Measurements from ENCODE around the gene NOC3L. TPM values are rescaled to one million over a fixed set of nuclear protein-coding genes. Genes with fewer than 3 reads are reported as not detected.
"Not testable (repeated sequence)": the region's sequence is repeated elsewhere in the genome, so short reads cannot be mapped to it uniquely, and the experiment has no call there.

Gene NOC3L
- total RNA-seq, 1 donor from 2014 or later, result 27.9 TPM

DNA sequence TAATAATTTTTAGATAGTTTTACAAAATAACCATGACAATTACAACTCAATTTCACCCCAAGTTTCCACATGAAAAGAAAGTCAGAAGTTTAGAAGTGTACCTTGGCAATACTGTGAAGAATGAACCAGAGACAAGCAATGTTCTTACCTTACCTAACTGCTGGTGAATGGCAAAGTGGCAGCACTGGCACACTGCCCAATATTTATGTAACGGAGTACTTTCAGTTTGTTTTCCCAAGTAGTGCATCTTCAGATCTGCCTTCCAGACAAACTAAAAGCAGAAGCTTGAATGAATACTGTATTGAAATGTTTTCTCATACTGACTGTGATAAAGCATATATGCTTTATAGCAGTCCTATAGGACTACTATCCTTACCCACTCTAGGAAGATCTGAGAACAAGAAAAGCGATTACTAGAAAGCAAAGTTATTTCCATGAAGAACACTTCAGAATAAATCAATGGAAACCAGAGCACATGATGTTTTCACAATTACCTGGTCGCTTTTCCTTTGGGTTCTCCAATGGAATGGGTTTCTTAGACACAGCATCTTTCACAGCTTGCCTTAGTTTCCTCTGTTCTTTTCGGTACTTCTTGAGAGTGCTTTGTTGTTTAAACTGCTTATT is 1.5 kb downstream of the NOC3L start:
- DNase-seq (ENCODE audit: low spot score), result no peak

GRCh38 chr10:94358480-94358879 is 4.3 kb downstream of the NOC3L start:
- no peak for DNase-seq (ENCODE audit: low spot score)

DNA sequence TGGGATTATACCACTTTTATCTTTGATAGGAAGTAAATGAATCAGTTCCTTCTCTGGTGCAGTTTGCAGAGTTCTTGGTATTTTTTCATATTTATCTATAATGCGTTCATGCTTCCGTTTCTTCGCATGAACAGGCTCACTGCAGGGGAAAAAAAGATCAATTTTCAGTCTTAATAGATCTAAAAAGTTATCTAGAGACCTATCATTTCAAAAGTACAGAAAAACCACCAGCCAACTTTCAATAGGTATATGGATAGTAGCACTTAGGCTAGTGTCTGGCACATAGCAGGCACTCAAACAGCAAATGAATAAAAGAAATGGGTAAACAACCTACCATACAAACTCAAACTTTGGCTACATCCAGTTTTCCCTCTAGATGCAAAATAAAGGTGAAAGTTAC is 5.5 kb downstream of the NOC3L start:
- DNase-seq (ENCODE audit: low spot score), result no peak

DNA sequence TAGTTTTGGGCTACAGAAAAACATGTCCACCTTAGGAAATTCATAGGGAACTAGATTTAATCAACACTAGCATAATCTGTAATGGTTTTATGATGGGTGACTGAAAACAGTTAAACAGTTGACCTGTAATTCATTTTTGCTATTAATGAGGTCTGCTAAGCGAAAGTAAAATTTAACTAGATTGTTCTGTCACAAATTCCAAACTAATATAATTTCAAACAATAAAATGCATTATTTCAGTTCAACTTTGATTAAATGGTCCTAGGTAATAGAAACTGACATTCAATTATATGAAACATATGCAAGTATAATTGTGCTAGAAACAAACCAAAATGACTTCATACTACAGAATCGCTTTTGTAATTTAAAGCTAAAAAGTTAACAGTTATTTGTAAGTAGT is 6.9 kb downstream of the NOC3L start:
- DNase-seq (ENCODE audit: low spot score), result no peak

- DNase-seq (ENCODE audit: low spot score), result no peak
Observed at GRCh38 chr10:94353336-94353735, 9.4 kb downstream of the NOC3L start.

DNA sequence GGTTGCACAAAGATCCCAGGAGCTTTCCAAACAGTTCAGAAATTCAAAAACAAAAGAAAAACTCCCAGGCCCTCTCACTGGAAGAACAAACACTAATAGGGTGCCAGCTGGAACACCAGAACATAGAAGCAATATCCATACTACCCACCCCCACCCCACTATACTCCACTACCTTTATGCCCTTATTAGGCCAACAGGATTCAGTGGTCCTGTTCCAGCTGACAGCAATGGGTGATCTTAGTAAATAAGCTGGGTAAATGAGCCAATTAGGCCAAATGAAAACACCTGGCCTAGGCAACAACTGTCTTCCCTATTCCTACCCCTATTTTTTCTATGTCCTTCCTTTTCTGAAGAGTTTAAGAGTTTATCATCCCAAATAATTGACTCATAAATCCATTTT is 11.7 kb downstream of the NOC3L start:
- no peak for DNase-seq (ENCODE audit: low spot score)

- DNase-seq (ENCODE audit: low spot score), result not testable (repeated sequence)
Observed at GRCh38 chr10:94350500-94350899, 12.2 kb downstream of the NOC3L start.

- DNase-seq (ENCODE audit: low spot score), result no peak
Observed at GRCh38 chr10:94349327-94349726, 13.4 kb downstream of the NOC3L start.

GRCh38 chr10:94344522-94345122 is 18.1 kb downstream of the NOC3L start:
- DNase-seq (ENCODE audit: low spot score), result no peak

DNA sequence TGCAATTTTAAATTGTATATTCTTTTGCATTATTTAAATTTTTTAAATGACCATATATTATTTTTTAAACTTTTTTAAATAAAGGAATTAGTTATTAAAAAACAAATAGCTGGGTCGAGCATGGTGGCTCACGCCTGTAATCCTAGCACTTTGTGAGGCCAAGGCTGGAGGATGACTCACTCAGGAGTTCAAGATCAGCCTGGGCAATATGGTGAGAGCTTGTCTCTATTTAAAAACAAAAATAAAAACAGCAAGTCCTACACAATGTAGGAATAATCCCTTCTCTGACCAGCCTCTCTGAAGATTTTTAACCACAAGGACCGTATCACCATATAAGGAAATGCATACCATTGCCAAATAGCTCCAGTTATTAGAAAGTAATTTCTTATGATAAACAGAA is 19.6 kb downstream of the NOC3L start:
- no peak for DNase-seq (ENCODE audit: low spot score)

- no peak for DNase-seq (ENCODE audit: low spot score)
Observed at GRCh38 chr10:94334857-94335256, 27.9 kb downstream of the NOC3L start.

DNA sequence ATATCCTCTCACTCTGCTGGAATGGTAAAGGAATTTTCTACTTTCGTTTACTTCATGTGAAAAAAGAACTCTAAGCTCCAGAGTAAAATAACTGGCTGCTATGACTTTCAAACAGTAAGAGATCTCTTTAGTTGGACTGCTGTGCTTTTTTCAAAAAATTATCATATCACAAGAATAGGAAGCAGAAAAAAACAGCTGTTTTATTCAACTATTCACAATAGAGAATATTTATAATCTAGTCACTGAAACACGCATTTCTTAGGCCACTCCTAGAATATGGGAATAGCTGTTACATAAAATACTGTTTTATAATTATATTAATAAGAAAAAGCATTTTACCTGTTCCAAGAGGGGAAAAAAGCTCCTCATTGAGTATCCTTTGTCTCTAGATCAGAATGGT is 29.7 kb downstream of the NOC3L start:
- no peak for DNase-seq (ENCODE audit: low spot score)

DNA sequence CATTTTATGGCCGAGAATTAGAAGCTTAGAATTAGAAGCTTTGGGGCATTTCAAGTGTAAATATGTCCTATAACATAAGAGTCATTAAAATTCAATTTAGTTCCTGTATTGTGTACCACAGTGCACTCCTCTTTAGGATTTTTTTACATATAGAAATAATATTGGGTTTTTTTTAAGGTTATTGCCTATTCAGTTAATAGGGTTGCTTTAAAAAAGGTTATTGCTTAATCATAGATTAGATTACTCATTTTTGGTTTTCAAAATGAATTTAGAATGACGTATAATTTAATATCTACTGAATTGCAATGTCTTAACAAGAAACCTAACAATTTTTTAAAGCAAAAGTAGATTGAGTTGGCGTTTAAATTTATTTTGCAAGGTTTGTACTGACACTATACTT is 34.1 kb downstream of the NOC3L start:
- DNase-seq (ENCODE audit: low spot score), result no peak

GRCh38 chr10:94327649-94328048 is 35.1 kb downstream of the NOC3L start:
- no peak for DNase-seq (ENCODE audit: low spot score)

DNA sequence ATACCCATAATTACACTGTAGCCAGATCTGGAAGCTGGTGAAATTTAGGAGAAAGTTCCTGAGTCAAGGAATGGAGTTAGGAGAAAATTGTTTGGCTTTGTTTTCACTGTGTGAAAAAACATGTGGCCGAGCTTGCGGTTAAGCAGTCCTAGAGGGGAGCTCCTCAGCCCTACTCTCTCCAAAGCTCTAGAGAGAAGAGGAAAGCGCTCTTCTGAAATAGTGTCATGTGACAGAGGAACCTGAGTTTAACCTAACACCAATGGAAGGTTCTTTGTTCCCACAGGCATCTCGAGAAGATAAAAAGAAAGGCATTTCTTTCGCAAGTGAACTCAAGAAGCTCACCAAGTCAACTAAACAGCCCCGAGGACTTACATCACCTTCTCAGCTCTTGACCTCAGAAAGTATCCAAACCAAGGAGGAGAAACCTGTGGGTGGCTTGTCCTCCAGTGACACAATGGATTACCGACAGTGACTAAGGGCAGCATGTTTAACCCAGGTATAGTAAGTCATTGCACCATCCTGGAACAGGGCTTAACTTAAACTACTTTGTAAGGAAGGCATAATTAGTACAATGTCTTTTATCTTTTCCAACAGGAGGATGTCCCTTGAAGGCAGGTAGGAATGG is 38.0 kb downstream of the NOC3L start:
- DNase-seq (ENCODE audit: low spot score), result no peak

DNA sequence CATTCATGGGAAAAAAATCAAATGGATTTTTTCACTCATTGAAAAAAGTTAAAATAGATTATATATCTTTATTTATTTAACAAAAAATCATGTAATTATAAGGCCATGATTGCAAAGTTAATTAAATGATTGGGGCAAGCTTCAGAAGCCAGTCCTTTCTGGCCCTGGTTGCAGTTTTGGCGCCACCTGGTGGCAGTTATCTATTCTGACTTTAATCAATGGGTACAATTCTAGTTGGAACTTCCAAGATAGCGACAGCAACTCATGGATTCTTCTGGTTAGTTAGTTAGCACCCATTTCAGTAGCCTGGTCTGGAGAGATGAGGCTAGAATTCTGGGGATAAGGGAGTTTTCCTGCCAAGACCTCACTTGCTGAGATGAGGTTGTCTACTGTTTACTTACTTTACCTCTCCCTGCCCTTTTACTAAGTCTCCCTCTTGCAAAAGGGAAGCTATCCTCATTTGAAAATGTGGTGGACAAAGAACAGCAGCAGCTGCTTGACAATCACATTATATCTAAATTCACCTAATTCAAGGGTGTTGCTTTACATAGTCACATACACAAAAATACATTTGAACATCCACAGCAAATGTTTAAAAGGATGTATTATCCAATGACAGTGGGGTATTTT is 42.3 kb downstream of the NOC3L start:
- peak; percentile 73 for DNase-seq (ENCODE audit: low spot score)

DNA sequence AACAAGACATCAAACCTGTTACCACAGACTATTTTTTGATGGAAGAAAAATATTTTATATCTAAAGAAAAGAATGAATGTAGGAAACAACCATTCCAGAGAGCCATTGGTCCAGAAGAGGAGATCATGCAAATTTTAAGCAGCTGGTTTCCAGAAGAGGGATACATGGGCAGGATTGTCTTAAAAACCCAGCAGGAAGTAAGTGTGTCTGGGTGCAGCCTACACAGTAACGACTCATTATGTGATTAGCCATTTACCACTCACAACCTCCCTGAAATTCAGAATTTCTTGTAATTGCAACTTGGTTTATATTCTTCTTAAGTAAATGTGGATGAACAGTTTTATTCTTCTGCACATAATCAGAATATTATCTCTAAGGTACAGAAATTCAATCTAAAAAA is 46.2 kb downstream of the NOC3L start:
- DNase-seq (ENCODE audit: low spot score), result no peak

GRCh38 chr10:94315975-94316464 is 46.7 kb downstream of the NOC3L start:
- no peak for DNase-seq (ENCODE audit: low spot score)

DNA sequence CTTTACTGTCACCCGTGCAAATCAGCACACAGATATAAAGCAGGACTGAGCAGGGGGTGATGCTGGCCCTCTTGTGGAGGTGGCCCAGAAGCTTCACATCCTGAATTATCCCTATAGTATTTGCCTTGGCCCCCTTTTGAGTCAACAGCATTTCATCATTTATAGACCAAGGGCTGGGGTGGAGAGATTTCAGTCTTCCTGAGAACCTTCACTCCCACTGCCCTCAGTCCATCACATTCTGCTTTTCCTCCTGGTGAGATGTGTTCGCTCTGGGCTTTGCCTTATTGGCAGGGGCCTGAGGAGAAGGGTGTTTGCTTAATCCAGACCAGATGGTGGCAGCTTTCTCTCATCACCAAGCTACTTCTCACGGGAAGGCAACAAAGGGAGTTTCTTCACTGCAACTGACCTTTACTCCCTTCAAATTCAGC is 47.7 kb downstream of the NOC3L start:
- no peak for DNase-seq (ENCODE audit: low spot score)

DNA sequence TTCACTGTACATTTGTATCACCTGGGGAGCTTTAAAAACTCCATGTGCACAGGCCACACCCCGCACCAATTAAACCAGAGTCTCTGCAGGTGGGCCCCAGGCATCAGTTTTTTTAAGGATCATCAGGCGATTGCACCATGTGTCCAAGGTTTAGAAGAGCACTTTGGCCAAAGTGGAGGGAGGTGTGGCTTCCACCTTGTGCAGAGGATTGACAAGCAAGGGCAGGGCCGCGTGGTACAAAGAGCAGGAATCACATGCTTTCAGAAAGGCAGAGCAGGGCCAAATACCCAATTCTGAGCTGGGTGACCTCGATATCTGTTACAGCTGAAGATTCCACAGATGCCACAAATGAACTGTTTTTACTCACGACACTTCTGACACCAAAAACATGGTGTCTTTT is 52.4 kb downstream of the NOC3L start:
- DNase-seq (ENCODE audit: low spot score), result no peak

GRCh38 chr10:94308866-94309265 is 53.9 kb downstream of the NOC3L start:
- DNase-seq (ENCODE audit: low spot score), result no peak

GRCh38 chr10:94307046-94307615 is 55.6 kb downstream of the NOC3L start:
- DNase-seq (ENCODE audit: low spot score), result no peak

DNA sequence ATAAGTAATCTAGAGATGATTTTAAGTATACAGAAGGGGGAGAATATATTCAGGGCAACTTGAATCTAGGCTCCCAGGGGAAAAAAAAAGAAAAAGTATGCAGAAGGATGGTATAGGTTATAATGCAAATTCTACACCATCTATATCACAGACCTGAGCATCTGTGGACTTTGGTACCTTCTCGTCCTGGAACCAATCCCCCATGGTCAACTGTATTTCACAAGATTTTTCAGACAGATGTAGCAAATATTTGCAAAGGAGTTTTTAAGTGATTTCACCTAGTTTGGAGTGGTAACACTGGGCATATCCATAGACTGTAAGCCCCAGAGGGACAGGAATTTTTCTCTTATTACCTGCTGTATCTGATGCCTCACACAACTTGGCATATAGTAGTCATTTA is 58.8 kb downstream of the NOC3L start:
- DNase-seq (ENCODE audit: low spot score), result no peak
